HG02885 (cell line): Measurements from ENCODE around the gene HDHD2.

ENCODE experiments used
- ATAC-seq: cut with Tn5 transposase; IDR thresholded peaks from one replicate; pipeline ENCODE4 v1.9.1; 2021; ENCODE audit warnings: mild to moderate bottlenecking; ENCODE audit not compliant: unreplicated experiment, poor library complexity

The HDHD2 gene

DNA sequence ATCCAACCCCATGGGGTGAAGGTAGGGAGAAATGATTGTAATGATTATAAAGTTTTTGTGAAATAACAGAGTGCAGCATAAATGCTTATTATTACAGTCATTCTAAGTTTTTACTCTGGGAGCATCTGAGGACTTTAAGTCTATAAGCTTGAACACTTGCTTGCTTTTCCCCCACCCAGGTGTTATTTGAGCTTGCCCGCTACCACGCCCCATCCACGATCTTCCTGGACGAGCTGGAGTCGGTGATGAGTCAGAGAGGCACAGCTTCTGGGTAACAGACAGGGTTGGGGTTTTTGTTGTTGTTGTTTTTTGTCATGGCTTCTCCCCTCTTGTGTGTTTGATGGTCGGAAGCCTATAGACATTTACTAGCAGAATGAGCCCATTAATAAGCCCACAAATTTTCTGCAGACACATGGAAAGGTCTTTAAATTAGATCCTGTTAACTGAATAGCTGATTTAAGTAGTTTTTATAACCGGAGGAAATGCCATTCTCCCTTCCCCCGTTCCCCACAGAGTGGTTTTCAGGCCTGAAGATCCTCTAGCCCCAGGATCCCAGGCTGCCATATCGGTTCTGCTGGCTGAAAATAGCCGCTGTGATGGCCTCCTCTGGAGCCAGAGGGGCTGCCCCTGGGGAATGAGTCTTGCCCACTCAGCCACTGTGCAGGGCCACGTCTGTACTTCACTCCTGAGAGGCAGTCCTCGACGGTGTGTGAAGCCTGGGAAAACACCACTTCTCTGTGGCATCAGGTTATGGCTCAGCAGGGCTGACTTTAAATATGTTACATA, 75.0 kb downstream of the HDHD2 start:
- ATAC-seq: no peak

DNA sequence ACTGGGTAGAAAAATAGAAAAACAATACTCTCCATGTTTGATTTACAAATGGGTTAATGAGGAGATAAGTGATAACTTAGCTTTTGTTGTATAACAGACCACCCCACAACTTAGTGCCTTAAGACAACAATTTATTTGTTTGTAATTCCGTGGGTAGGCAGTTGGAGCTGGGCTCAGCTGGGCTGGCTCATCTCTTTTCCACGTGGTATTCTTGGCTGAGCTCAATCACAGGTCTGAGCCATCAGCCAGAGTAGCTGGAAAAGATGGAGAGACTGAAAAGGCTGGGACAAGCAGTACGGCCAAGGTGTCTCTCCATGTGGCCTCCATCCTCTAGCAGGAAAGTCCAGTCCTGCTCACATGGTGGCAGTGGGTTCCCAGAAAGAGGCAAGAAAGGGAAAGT, 82.7 kb downstream of the HDHD2 start:
- ATAC-seq: no peak

DNA sequence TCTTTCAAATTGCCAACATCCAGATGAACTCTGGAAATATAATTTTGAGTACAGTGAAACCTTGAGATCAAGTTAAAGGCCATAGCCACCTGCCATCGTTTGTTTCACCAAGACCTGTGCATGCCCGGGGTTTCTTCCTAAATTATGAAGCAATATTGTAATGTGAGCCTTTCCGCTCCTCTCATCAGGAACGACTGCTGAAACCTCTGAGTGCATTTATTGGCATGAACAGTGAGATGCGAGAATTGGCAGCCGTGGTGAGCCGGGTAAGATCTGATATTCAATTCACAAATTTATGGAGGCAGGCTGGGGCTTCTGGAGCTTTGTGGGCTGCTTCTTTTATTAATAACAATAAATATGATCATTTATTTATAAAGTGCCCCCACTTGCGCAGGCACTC, 87.2 kb downstream of the HDHD2 start:
- no peak for ATAC-seq

DNA sequence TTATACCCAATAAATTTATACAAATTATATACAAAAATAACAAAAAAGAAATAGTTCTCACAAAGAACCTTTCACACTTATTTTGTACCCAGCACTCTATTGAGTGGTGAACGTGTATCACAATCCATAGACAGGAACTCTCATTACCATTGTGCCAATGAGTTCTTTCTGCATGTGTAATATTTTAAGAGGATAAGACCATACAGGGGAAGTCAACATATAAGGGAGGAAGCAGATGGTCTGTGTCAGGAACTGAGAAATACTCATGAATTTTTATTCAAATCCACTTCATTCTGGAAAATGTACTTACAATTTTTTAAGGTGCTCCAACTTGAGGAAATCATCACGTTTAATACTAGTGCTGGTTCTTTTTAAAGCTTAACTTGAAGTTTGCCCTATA, 87.8 kb downstream of the HDHD2 start:
- ATAC-seq: no peak
